Chondrocyte (in vitro differentiated cells): ENCODE data around the gene COX10. TPM values are rescaled to one million over a fixed set of nuclear protein-coding genes. Genes with fewer than 3 reads are reported as not detected.

Experiments used
- DNase-seq: peaks from one replicate; pipeline ENCODE4 v3.0.0; 2021; ENCODE audit warnings: mixed read lengths, low spot score
- H3K27ac Mint-ChIP-seq: one replicate; pipeline ENCODE4 v1.8.0; 2021; ENCODE audit warnings: mild to moderate bottlenecking, moderate library complexity, mixed read lengths; ENCODE audit not compliant: unreplicated experiment
- H3K27me3 Mint-ChIP-seq: 2 replicates; pipeline ENCODE4 v1.8.0; 2021; ENCODE audit warnings: low read depth, mixed read lengths
- H3K36me3 Mint-ChIP-seq: 2 replicates; pipeline ENCODE4 v1.8.0; 2021; ENCODE audit warnings: low read depth, mixed read lengths
- H3K4me1 Mint-ChIP-seq: 2 replicates; pipeline ENCODE4 v1.8.0; 2021; ENCODE audit warnings: low read depth, mild to moderate bottlenecking, mixed read lengths
- H3K4me3 Mint-ChIP-seq: one replicate; pipeline ENCODE4 v1.8.0; 2021; ENCODE audit warnings: mild to moderate bottlenecking, moderate library complexity, mixed read lengths; ENCODE audit not compliant: unreplicated experiment
- H3K9me3 Mint-ChIP-seq: 2 replicates; pipeline ENCODE4 v1.8.0; 2021; ENCODE audit warnings: low read depth, mixed read lengths
- total RNA-seq: library from RNA; stranded (reverse); gene quantifications from 3 replicates; pipeline ENCODE4 v1.2.1, GENCODE V29; 2021
- TF ChIP-seq, protein P1 (sequence below): fragments of 200-600 bp; sonication (generic); IDR thresholded peaks from 2 replicates; pipeline ENCODE4 v1.5.0; 2021; ENCODE audit warnings: antibody characterized with exemption, mild to moderate bottlenecking, moderate library complexity

COX10 gene
- total RNA-seq, 1 donor from 2014 or later = 12.6 TPM

GRCh38 chr17:14084955-14085354 lies 15.7 kb downstream of the COX10 start:
- no peaks in the 10 kb centered on the region for H3K9me3 Mint-ChIP-seq
- DNase-seq = no peak
- H3K36me3 Mint-ChIP-seq = peaks cover 1% of the 10 kb centered on the region
- H3K4me3 Mint-ChIP-seq = no peak overlapping the region
- H3K27ac Mint-ChIP-seq = no peak overlapping the region
- peaks cover 7% of the 10 kb centered on the region for H3K4me1 Mint-ChIP-seq
- H3K27me3 Mint-ChIP-seq = no peaks in the 10 kb centered on the region
- TF ChIP-seq, protein P1, sequence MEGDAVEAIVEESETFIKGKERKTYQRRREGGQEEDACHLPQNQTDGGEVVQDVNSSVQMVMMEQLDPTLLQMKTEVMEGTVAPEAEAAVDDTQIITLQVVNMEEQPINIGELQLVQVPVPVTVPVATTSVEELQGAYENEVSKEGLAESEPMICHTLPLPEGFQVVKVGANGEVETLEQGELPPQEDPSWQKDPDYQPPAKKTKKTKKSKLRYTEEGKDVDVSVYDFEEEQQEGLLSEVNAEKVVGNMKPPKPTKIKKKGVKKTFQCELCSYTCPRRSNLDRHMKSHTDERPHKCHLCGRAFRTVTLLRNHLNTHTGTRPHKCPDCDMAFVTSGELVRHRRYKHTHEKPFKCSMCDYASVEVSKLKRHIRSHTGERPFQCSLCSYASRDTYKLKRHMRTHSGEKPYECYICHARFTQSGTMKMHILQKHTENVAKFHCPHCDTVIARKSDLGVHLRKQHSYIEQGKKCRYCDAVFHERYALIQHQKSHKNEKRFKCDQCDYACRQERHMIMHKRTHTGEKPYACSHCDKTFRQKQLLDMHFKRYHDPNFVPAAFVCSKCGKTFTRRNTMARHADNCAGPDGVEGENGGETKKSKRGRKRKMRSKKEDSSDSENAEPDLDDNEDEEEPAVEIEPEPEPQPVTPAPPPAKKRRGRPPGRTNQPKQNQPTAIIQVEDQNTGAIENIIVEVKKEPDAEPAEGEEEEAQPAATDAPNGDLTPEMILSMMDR = no peak

DNA sequence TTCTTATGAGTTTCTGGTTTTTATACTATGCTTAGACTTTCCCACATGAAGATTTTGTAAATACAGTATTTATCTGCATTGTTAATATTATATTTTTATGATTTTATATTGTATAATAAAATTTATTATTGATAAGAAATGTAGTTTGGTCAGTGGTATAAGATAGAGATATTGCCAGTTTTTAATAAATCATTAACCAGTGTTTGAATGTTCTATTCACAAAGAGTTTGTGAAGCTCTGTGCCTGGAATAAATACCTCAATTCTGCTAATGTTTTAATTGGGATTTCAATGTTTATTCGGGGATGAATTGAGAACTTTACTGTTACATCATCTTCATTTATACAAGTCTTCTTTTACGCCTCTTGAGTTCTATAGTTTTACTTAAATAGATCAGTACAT lies 16.9 kb downstream of the COX10 start:
- no peak overlapping the region for H3K27ac Mint-ChIP-seq
- TF ChIP-seq, protein P1 = no peak
- H3K4me3 Mint-ChIP-seq = no peak overlapping the region
- H3K36me3 Mint-ChIP-seq = peaks cover 1% of the 10 kb centered on the region
- H3K4me1 Mint-ChIP-seq = peaks cover 9% of the 10 kb centered on the region
- DNase-seq = no peak
- H3K27me3 Mint-ChIP-seq = no peaks in the 10 kb centered on the region
- H3K9me3 Mint-ChIP-seq = no peaks in the 10 kb centered on the region

DNA sequence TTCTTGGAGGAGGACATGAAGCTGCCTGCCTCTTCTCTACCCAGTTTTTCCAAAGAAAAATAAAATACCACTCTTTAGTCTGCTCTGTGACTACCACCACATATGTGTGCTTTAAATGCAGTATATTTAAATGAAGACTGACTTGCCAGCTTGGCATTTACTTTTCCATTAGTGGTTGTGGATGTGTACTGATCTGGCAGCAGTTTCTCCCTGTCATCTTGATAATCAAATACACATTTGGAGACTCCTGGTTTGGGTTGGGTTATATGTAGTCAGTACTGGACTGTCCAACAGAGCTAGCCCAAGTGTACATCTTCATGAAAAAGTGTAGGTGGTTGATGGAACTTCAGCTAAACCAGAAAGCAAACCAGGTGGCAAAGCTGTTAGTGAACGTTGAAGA lies 19.9 kb downstream of the COX10 start:
- H3K36me3 Mint-ChIP-seq = no peaks in the 10 kb centered on the region

GRCh38 chr17:14091367-14091766 lies 22.1 kb downstream of the COX10 start:
- no peak overlapping the region for H3K4me3 Mint-ChIP-seq
- H3K27ac Mint-ChIP-seq = no peak overlapping the region
- no peaks in the 10 kb centered on the region for H3K36me3 Mint-ChIP-seq
- peaks cover 11% of the 10 kb centered on the region for H3K4me1 Mint-ChIP-seq
- no peaks in the 10 kb centered on the region for H3K9me3 Mint-ChIP-seq
- no peaks in the 10 kb centered on the region for H3K27me3 Mint-ChIP-seq
- TF ChIP-seq, protein P1 = no peak
- no peak for DNase-seq

More for the DNA sequence above, 19.9 kb downstream of the COX10 start:
- TF ChIP-seq, protein P1 = no peak
- Mint-ChIP-seq H3K27ac (no peak overlapping the region), H3K4me3 (no peak overlapping the region), H3K4me1 (peaks cover 11% of the 10 kb centered on the region), H3K9me3 (no peaks in the 10 kb centered on the region), H3K27me3 (no peaks in the 10 kb centered on the region)
- DNase-seq = no peak

GRCh38 chr17:14092808-14093207 lies 23.5 kb downstream of the COX10 start:
- H3K27me3 Mint-ChIP-seq = no peaks in the 10 kb centered on the region
- H3K4me1 Mint-ChIP-seq = peaks cover 11% of the 10 kb centered on the region
- no peaks in the 10 kb centered on the region for H3K36me3 Mint-ChIP-seq
- H3K4me3 Mint-ChIP-seq = no peak overlapping the region
- DNase-seq = no peak
- TF ChIP-seq, protein P1 = no peak
- H3K9me3 Mint-ChIP-seq = no peaks in the 10 kb centered on the region
- no peak overlapping the region for H3K27ac Mint-ChIP-seq
